Progenitor cell of endocrine pancreas (in vitro differentiated cells): ENCODE measurements around the gene DYNC1I2. TPM values are rescaled to one million over a fixed set of nuclear protein-coding genes. Genes with fewer than 3 reads are reported as not detected.

Source experiments
- DNase-seq: peaks from one replicate; pipeline ENCODE4 v3.0.0; 2021; ENCODE audit warnings: low spot score; ENCODE audit not compliant: unreplicated experiment
- H3K27ac Mint-ChIP-seq: 2 replicates; pipeline ENCODE4 v1.8.0; 2021; ENCODE audit warnings: mild to moderate bottlenecking, moderate library complexity, mixed read lengths
- H3K27me3 Mint-ChIP-seq: 2 replicates; pipeline ENCODE4 v1.8.0; 2021; ENCODE audit warnings: mixed read lengths
- H3K36me3 Mint-ChIP-seq: 2 replicates; pipeline ENCODE4 v1.8.0; 2022; ENCODE audit warnings: mixed read lengths; ENCODE audit not compliant: insufficient read depth
- H3K4me1 Mint-ChIP-seq: 2 replicates; pipeline ENCODE4 v1.8.0; 2021; ENCODE audit warnings: low read depth, mixed read lengths
- H3K4me3 Mint-ChIP-seq: 2 replicates; pipeline ENCODE4 v1.8.0; 2021; ENCODE audit warnings: low read depth, mild to moderate bottlenecking, moderate library complexity, mixed read lengths
- H3K9me3 Mint-ChIP-seq: 2 replicates; pipeline ENCODE4 v1.8.0; 2021; ENCODE audit warnings: low read depth, mixed read lengths
- total RNA-seq: library from RNA; stranded (reverse); gene quantifications from 2 replicates; pipeline ENCODE4 v1.2.1, GENCODE V29; 2021
- TF ChIP-seq, protein P1 (sequence below): fragments of 200-600 bp; sonication (generic); IDR thresholded peaks from one replicate; pipeline ENCODE4 v1.5.0; 2021; ENCODE audit warnings: antibody characterized with exemption, mild to moderate bottlenecking; ENCODE audit not compliant: unreplicated experiment

DYNC1I2 gene
- total RNA-seq, 1 donor from 2014 or later = 116 TPM

DNA sequence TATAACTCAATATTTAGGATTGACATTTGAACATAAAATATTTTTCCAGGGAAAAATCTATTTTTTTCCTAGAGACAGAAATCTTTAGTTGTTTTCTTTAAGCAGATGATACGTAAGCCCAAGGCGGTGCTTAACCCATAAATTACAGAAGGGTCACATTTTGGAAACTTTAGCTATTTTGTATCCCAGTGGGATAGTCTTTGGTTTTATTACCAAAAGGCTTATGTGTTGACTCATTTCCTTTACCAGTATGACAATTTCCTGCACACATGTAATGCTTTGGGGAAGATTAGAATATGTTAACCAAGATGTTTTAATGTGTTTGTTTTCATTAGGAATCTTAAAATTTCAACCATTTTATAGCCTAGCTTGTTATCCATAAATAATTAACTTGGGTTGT lies 24.8 kb downstream of the DYNC1I2 start:
- H3K9me3 Mint-ChIP-seq = no peaks in the 10 kb centered on the region
- peaks cover 18% of the 10 kb centered on the region for H3K36me3 Mint-ChIP-seq
- H3K27ac Mint-ChIP-seq = no peak overlapping the region
- TF ChIP-seq, protein P1, sequence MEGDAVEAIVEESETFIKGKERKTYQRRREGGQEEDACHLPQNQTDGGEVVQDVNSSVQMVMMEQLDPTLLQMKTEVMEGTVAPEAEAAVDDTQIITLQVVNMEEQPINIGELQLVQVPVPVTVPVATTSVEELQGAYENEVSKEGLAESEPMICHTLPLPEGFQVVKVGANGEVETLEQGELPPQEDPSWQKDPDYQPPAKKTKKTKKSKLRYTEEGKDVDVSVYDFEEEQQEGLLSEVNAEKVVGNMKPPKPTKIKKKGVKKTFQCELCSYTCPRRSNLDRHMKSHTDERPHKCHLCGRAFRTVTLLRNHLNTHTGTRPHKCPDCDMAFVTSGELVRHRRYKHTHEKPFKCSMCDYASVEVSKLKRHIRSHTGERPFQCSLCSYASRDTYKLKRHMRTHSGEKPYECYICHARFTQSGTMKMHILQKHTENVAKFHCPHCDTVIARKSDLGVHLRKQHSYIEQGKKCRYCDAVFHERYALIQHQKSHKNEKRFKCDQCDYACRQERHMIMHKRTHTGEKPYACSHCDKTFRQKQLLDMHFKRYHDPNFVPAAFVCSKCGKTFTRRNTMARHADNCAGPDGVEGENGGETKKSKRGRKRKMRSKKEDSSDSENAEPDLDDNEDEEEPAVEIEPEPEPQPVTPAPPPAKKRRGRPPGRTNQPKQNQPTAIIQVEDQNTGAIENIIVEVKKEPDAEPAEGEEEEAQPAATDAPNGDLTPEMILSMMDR = no peak
- H3K4me1 Mint-ChIP-seq = peaks cover 6% of the 10 kb centered on the region
- no peak for DNase-seq
- H3K4me3 Mint-ChIP-seq = no peak overlapping the region
- H3K27me3 Mint-ChIP-seq = peaks cover 35% of the 10 kb centered on the region

DNA sequence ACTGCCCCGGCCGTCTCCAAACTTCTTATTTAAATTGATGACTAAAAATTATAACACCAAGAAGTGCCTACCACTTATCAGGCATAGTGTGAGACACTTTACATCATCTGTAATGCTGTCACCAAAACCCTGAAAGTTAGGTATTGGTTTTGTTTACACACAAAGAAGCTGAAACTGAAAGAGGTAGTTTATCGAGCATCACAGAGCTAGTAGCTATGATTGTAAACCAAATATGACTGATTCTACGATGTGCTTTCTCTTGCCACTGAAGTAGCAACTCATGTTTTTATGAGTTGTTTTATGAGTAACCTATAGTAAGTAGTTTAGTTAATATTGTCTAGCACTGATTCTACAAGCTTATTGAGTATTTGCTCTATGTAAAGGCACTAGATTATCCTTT lies 31.5 kb downstream of the DYNC1I2 start:
- no peaks in the 10 kb centered on the region for H3K9me3 Mint-ChIP-seq
- H3K27me3 Mint-ChIP-seq = peaks cover 15% of the 10 kb centered on the region
- TF ChIP-seq, protein P1 = no peak
- H3K36me3 Mint-ChIP-seq = peaks cover 21% of the 10 kb centered on the region
- no peak for DNase-seq
- no peak overlapping the region for H3K4me3 Mint-ChIP-seq
- H3K27ac Mint-ChIP-seq = no peak overlapping the region
- peaks cover 1% of the 10 kb centered on the region for H3K4me1 Mint-ChIP-seq

DNA sequence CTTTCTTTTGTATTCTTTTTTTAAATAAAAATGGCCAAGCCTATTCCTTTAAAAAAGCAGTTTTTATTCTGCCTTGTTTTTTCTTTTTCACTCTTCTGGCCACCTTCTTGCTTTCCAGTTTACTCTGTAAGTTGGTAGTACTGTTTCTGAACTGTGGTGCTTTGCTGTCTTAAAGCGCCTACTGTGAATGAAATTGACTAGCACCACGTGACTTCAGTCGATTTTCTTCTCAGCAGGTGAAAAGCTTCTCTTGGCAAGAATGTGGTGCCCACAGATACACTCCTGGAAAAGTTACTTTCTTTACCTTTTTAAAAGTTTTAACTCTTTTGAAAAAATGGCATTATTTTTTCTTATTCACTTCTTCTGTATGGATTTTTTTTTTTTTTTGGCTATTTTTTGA lies 32.4 kb downstream of the DYNC1I2 start:
- peaks cover 21% of the 10 kb centered on the region for H3K36me3 Mint-ChIP-seq

DNA sequence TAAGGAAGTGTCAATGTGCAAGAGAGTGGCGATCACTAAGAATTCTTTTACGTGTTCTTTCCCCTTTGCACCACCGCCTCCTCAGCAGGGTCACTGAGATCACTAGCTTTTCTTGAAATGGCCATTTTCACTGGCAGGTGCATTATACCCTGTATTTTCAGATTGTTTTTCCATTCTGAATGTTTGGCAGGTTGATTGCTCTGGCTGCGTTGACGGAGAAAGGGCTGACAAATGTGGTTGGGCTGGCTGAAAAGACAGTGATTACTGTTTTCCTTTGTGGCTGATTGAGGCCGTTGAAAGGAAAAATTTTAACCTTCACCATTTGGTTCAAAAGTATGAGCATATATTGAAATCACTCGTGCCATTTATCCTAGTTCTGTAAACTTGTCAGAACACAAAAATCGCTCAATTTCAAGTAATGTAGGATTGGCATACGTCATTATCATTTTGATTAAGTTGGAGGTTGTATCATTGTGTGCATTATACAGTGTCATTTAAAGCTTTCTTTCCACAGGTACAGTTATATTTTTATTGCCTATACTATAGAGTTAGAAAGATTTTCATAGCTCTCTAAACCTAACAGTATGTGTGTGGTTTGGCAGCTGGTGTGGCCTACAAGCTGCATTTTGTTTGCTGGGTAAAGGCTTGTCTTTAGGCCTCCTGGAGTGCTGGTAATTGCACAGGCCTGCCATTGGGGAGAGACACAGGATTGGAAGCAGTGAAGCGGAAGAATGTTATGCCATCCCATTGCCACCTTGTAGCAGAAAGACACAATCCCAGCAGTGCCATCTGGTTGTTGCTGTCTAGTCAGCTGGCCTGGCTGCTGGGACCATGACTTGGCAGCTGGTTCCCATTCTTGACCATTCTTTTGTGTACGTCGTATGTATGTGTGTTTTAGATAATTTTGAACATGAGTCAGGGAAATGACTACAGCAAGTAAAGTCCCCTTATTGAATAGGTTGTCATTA lies 36.7 kb downstream of the DYNC1I2 start:
- H3K9me3 Mint-ChIP-seq = no peaks in the 10 kb centered on the region
- H3K27ac Mint-ChIP-seq = no peak overlapping the region
- DNase-seq = no peak

More for the DNA sequence above, 32.4 kb downstream of the DYNC1I2 start:
- Mint-ChIP-seq H3K4me1 (peaks cover 3% of the 10 kb centered on the region), H3K4me3 (no peak overlapping the region), H3K9me3 (no peaks in the 10 kb centered on the region), H3K27me3 (peaks cover 12% of the 10 kb centered on the region), H3K27ac (no peak overlapping the region)
- DNase-seq = no peak
- TF ChIP-seq, protein P1 = no peak

DNA sequence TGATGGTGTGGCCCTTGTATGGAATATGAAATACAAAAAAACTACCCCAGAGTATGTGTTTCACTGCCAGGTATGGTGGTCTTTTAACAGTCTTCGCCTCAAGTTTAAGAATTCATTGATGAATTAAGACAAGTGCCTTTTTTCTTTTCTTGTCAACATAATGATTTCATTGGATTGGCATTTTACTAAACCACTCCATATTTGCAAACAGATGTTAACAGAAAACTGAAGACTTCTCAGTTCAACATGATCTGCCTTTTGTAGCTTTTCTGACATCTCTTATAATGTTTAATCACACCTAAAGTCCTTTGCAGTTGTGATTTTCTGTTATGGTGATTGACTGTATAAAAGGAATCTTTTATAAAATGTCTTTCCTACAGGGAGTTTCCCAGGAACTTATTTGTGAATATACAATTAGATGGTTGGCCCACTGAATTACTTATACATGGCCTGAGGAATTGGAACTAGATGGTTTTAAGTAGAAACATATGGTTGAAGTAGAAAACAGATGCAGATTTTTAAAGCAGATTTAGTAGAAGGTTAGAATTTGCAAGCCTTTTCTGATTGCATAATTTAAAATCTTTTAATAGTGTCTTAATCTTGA lies 39.7 kb downstream of the DYNC1I2 start:
- Mint-ChIP-seq H3K4me3 (no peak overlapping the region), H3K9me3 (no peaks in the 10 kb centered on the region), H3K27ac (no peak overlapping the region), H3K36me3 (peaks cover 29% of the 10 kb centered on the region), H3K27me3 (no peaks in the 10 kb centered on the region), H3K4me1 (peaks cover 3% of the 10 kb centered on the region)
- DNase-seq = no peak
- TF ChIP-seq, protein P1 = no peak

More for the DNA sequence above, 36.7 kb downstream of the DYNC1I2 start:
- Mint-ChIP-seq H3K4me1 (peaks cover 3% of the 10 kb centered on the region), H3K27me3 (peaks cover under 1% of the 10 kb centered on the region), H3K4me3 (no peak overlapping the region), H3K36me3 (peaks cover 21% of the 10 kb centered on the region)
- TF ChIP-seq, protein P1 = no peak
